Hepatocyte (in vitro differentiated cells): ENCODE data around the gene SUPT3H.

Experiments used
- EZH2 ChIP-seq: fragments of 200-600 bp; sonication (generic); IDR thresholded peaks from 2 replicates; pipeline ENCODE4 v1.6.1; 2016; ENCODE audit warnings: antibody characterized with exemption, mild to moderate bottlenecking, borderline replicate concordance
- TF ChIP-seq, protein P1 (sequence below): fragments of 200-600 bp; sonication (generic); IDR thresholded peaks from 2 replicates; pipeline ENCODE4 v1.5.1; 2016; ENCODE audit warnings: antibody characterized with exemption, mild to moderate bottlenecking; ENCODE audit not compliant: poor library complexity

DNA sequence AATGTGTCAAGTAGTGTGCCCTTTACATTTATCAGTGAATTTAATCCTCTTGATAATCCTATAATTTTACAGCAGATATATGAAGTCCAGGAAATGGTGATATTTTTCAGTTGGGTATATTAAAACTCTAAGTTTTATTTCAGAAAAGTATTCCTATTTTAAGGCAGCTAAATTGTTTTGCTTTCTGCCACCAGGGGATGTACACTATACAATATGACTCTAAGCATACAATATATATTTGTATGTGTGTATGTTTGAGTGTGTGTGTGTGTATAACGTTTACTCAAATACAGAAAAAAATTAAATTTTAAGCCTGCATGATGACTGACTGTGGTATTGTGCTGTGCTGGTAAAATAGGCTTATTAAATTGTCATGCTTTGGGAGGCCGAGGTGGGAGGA lies 151.7 kb downstream of the SUPT3H start:
- TF ChIP-seq, protein P1, sequence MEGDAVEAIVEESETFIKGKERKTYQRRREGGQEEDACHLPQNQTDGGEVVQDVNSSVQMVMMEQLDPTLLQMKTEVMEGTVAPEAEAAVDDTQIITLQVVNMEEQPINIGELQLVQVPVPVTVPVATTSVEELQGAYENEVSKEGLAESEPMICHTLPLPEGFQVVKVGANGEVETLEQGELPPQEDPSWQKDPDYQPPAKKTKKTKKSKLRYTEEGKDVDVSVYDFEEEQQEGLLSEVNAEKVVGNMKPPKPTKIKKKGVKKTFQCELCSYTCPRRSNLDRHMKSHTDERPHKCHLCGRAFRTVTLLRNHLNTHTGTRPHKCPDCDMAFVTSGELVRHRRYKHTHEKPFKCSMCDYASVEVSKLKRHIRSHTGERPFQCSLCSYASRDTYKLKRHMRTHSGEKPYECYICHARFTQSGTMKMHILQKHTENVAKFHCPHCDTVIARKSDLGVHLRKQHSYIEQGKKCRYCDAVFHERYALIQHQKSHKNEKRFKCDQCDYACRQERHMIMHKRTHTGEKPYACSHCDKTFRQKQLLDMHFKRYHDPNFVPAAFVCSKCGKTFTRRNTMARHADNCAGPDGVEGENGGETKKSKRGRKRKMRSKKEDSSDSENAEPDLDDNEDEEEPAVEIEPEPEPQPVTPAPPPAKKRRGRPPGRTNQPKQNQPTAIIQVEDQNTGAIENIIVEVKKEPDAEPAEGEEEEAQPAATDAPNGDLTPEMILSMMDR, result no peak
- TF ChIP-seq EZH2, result no peak
